K562 (cell line): Measurements from ENCODE around the gene NR5A2. TPM values are rescaled to one million over a fixed set of nuclear protein-coding genes. Genes with fewer than 3 reads are reported as not detected.

Source experiments
- ATAC-seq: fragments of 200-7000 bp; cut with Tn5 transposase; 3 replicates; pipeline ENCODE4 v1.9.1; 2020; ENCODE audit warnings: moderate library complexity
- BruUV-seq: library from RNA; stranded (reverse); fragments of 400-500 nt; replicated peaks from 2 replicates; lab custom pipeline; 2021; lab: Mats Ljungman, UMichigan
- CTCF ChIA-PET: fragments of 300-600 bp; formaldehyde crosslinking; extraction: SDS; loops from one replicate; lab custom pipeline; 2021; ENCODE audit warnings: low intra/inter-chr PET ratio; lab: Yijun Ruan, JAX
- POLR2A ChIA-PET: fragments of 300-600, 350-650 bp; sonication (Branson Sonifier 250); formaldehyde crosslinking; extraction: SDS; loops from one replicate; lab custom pipeline; 2021; ENCODE audit warnings: antibody characterized with exemption, inconsistent platforms; lab: Yijun Ruan, JAX
- DNase-seq, 4 experiments: peaks; one replicate each; pipeline versions ENCODE4 v3.0.0 to v3.0.0-alpha.2; 2011 to 2018; ENCODE audit warnings: low spot score in 3 of 4, mixed read lengths in 3 of 4; ENCODE audit errors: extremely low read depth in 1 of 4
- FAIRE-seq: peaks from 2 replicates; lab custom pipeline; 2011; peaks lifted over from hg19 to GRCh38; lab: Jason Lieb, UNC
- H2AFZ ChIP-seq: 2 replicates; pipeline ENCODE4 v1.6.0; 2011; ENCODE audit warnings: low read depth, low read length, control low read depth, inconsistent platforms
- H3K27ac ChIP-seq: fragments of 200-600 bp; 3 replicates; pipeline ENCODE4 v1.8.0; 2011; ENCODE audit warnings: low read depth, mild to moderate bottlenecking, control low read depth, inconsistent platforms, low read length, moderate library complexity, mixed read lengths; ENCODE audit errors: extremely low read depth
- H3K27me3 ChIP-seq, 2 experiments: fragments of 300-600 bp in 1 of 2; 2 replicates in 1 of 2; 3 replicates in 1 of 2; pipeline versions ENCODE4 v1.6.0 to v1.8.0; 2011; ENCODE audit warnings: inconsistent platforms in 2 of 2, low read length in 2 of 2, mild to moderate bottlenecking in 1 of 2, mixed read lengths in 1 of 2, moderate library complexity in 1 of 2; ENCODE audit not compliant: control insufficient read depth in 2 of 2, insufficient read depth in 2 of 2
- H3K36me3 ChIP-seq: fragments of 300-600 bp; 3 replicates; pipeline ENCODE4 v1.8.0; 2011; ENCODE audit warnings: mild to moderate bottlenecking, low read length, inconsistent platforms; ENCODE audit not compliant: control insufficient read depth, insufficient read depth
- H3K4me1 ChIP-seq, 2 experiments: fragments of 200-600 bp in 1 of 2; replicated peaks in 1 of 2; 2 replicates in 1 of 2; 3 replicates in 1 of 2; pipeline versions ENCODE4 v1.5.1 to v1.8.0; 2011; ENCODE audit warnings: inconsistent platforms in 2 of 2, low read length in 2 of 2, mild to moderate bottlenecking in 1 of 2, mixed read lengths in 1 of 2, moderate library complexity in 1 of 2; ENCODE audit not compliant: control insufficient read depth in 2 of 2, insufficient read depth in 2 of 2
- H3K4me2 ChIP-seq: 2 replicates; pipeline ENCODE4 v1.6.1; 2011; ENCODE audit warnings: low read length, control low read depth, inconsistent platforms, mixed read lengths; ENCODE audit not compliant: insufficient read depth
- H3K4me3 ChIP-seq: fragments of 200-600 bp; sonication (generic), shearing (Covaris generic); 2 replicates; pipeline ENCODE4 v1.5.1; 2016; ENCODE audit warnings: control low read depth, inconsistent platforms
- H3K79me2 ChIP-seq: fragments of 200-600 bp; 3 replicates; pipeline ENCODE4 v1.8.0; 2011; ENCODE audit warnings: low read length, inconsistent platforms; ENCODE audit not compliant: control insufficient read depth, insufficient read depth
- H3K9ac ChIP-seq, 2 experiments: 2 replicates each; pipeline versions ENCODE4 v1.6.0 to v1.6.1; 2011; ENCODE audit warnings: low read depth in 2 of 2, low read length in 2 of 2, control low read depth in 1 of 2, inconsistent platforms in 1 of 2, mild to moderate bottlenecking in 1 of 2, mixed read lengths in 1 of 2; ENCODE audit not compliant: insufficient read depth in 1 of 2
- H3K9me1 ChIP-seq: one replicate; pipeline ENCODE4 v1.6.0; 2011; ENCODE audit warnings: inconsistent platforms, mild to moderate bottlenecking, low read length, moderate library complexity; ENCODE audit not compliant: control insufficient read depth, insufficient read depth
- H3K9me3 ChIP-seq: replicated peaks from 2 replicates; pipeline ENCODE4 v1.5.1; 2011; ENCODE audit warnings: low read depth, low read length, inconsistent platforms; ENCODE audit not compliant: control insufficient read depth, insufficient read depth
- H4K20me1 ChIP-seq: replicated peaks from 2 replicates; pipeline ENCODE4 v1.6.1; 2011; ENCODE audit warnings: low read length, inconsistent platforms, mixed read lengths; ENCODE audit not compliant: control insufficient read depth, insufficient read depth
- MAFK ChIP-seq: IDR thresholded peaks from 2 replicates; pipeline ENCODE4 v1.6.1; 2011; ENCODE audit warnings: low read length, improper control_type of control experiment
- SMAD3 ChIP-seq: fragments of 450-650 bp; formaldehyde crosslinking; conservative IDR thresholded peaks from 2 replicates; pipeline ENCODE4 v1.4.0; 2020; ENCODE audit warnings: mild to moderate bottlenecking
- WGBS: fragments of 100-300 bp; shearing (Covaris generic); methylation state at CpG from one replicate; pipeline ENCODE4 v1.1.6; 2016; ENCODE audit warnings: low coverage, mixed read lengths; ENCODE audit not compliant: insufficient coverage; ENCODE audit errors: missing lambda C conversion rate; 5-methylcytosine and 5-hydroxymethylcytosine counted together
- in situ Hi-C: fragments of 300-500 bp; cut with MboI; formaldehyde crosslinking; loops from 4 replicates; pipeline ENCODE4 v1.15.0; 2018; ENCODE audit warnings: inconsistent platforms, mixed read lengths
- intact Hi-C: fragments of 100-400 bp; cut with micrococcal nuclease; formaldehyde crosslinking; loops from 2 replicates; pipeline ENCODE4 v1.14.2; 2022
- polyA plus RNA-seq, 8 experiments: library from polyadenylated mRNA; depleted of rRNA in 4 of 8; stranded (reverse) in 5 of 8; unstranded in 3 of 8; fragments of >200 nt; fragmentation: Nextera tagmentation in 2 of 8; fragmentation: Illumina TruSeq in 1 of 8; extraction: Ambion mirVana in 2 of 8; extraction: Trizol in 1 of 8; gene quantifications; 2 replicates each; pipeline versions ENCODE4 v1.2.1 to v1.2.3, GENCODE V29; 2011 to 2014; ENCODE audit warnings: inconsistent platforms in 1 of 8, missing spikeins in 1 of 8
- total RNA-seq, 7 experiments: library from RNA; depleted of rRNA in 6 of 7; stranded (reverse); fragments of >200 nt in 6 of 7; fragmentation: Illumina TruSeq in 2 of 7; extraction: Trizol in 2 of 7; gene quantifications; 2 replicates each; pipeline versions ENCODE4 v1.2.1 to v1.2.3, GENCODE V29; 2011 to 2021; ENCODE audit warnings: low replicate concordance in 1 of 7
- TF ChIP-seq, protein P1 (sequence below), 2 experiments: fragments of 450-650 bp; IDR thresholded peaks; 2 replicates each; pipeline ENCODE4 v1.6.1; 2018; ENCODE audit warnings: mild to moderate bottlenecking in 2 of 2, low read depth in 1 of 2; ENCODE audit not compliant: partially characterized antibody in 2 of 2

Gene NR5A2
- total and polyA plus RNA-seq, 9 of the 15 experiments (the other 6 are each of a cell fraction or from before 2014, with no cell fraction given), result 0.13 to 0.40 (median 0.29) TPM

DNA sequence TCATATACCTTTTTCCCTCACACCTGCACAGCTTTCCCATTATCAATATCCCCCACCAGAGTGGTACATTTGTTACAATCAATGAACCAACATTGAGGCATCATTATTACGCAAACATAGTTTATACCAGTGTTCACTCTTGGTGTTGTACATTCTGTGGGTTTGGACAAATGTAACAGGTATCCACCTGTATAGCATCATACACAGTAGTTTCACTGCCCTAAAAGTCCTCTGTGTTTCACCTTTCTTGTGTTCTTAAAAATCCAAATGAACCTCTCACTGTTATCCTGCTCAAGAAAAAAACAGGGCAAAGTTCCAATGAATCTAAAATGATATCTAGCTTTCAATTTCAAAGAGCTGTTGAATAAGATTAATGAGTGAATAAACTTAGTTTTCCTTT lies 45.9 kb upstream of the NR5A2 start:
- no peak overlapping the region for H3K4me2 ChIP-seq
- intact Hi-C loops, result no loop called here
- H3K9ac ChIP-seq, result no peak overlapping the region
- in situ Hi-C loops, result no loop called here
- H3K9me3 ChIP-seq, result no peaks in the 10 kb centered on the region
- no peak for FAIRE-seq
- 5% methylated on average over 1 of the region's 1 CpG for WGBS
- no peak for ATAC-seq
- no TSS peak for BruUV-seq
- H3K27me3 ChIP-seq, result no peaks in the 10 kb centered on the region; a peak in 2 of 5 replicates
- no peaks in the 10 kb centered on the region for H3K79me2 ChIP-seq
- H3K9me1 ChIP-seq, result no peaks in the 10 kb centered on the region
- H3K36me3 ChIP-seq, result no peaks in the 10 kb centered on the region
- POLR2A ChIA-PET, result interaction anchor here (0.6 to 0.9 kb wide), 2 partner anchors 23 to 878 kb away, joined by 3 read pairs; no protein-coding TSS in a partner anchor
- no peak overlapping the region for H3K4me3 ChIP-seq
- no peak overlapping the region for H2AFZ ChIP-seq
- no peaks in the 10 kb centered on the region for H3K4me1 ChIP-seq
- CTCF ChIA-PET, result no interaction called here
- DNase-seq, result no peak
- no peak for TF ChIP-seq MAFK
- TF ChIP-seq, protein P1, sequence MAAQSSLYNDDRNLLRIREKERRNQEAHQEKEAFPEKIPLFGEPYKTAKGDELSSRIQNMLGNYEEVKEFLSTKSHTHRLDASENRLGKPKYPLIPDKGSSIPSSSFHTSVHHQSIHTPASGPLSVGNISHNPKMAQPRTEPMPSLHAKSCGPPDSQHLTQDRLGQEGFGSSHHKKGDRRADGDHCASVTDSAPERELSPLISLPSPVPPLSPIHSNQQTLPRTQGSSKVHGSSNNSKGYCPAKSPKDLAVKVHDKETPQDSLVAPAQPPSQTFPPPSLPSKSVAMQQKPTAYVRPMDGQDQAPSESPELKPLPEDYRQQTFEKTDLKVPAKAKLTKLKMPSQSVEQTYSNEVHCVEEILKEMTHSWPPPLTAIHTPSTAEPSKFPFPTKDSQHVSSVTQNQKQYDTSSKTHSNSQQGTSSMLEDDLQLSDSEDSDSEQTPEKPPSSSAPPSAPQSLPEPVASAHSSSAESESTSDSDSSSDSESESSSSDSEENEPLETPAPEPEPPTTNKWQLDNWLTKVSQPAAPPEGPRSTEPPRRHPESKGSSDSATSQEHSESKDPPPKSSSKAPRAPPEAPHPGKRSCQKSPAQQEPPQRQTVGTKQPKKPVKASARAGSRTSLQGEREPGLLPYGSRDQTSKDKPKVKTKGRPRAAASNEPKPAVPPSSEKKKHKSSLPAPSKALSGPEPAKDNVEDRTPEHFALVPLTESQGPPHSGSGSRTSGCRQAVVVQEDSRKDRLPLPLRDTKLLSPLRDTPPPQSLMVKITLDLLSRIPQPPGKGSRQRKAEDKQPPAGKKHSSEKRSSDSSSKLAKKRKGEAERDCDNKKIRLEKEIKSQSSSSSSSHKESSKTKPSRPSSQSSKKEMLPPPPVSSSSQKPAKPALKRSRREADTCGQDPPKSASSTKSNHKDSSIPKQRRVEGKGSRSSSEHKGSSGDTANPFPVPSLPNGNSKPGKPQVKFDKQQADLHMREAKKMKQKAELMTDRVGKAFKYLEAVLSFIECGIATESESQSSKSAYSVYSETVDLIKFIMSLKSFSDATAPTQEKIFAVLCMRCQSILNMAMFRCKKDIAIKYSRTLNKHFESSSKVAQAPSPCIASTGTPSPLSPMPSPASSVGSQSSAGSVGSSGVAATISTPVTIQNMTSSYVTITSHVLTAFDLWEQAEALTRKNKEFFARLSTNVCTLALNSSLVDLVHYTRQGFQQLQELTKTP (IDR thresholded peaks at IDR 0.05; ENCODE audit: low read depth in 1 of 2, partially characterized antibody in 2 of 2), result no peak
- no peak for TF ChIP-seq SMAD3
- H3K27ac ChIP-seq, result no peak overlapping the region
- no peaks in the 10 kb centered on the region; the same call in 1 of the 2 replicates for H4K20me1 ChIP-seq
